Fibroblast of the conjunctiva (primary cell): ENCODE data around the gene INHBE.
"Not testable (repeated sequence)": the region's sequence is repeated elsewhere in the genome, so short reads cannot be mapped to it uniquely, and the experiment has no call there.

ENCODE experiments used
- DNase-seq: peaks from one replicate; pipeline ENCODE4 v3.0.0-alpha.2; 2010; ENCODE audit warnings: low read depth

The INHBE gene, protein sequence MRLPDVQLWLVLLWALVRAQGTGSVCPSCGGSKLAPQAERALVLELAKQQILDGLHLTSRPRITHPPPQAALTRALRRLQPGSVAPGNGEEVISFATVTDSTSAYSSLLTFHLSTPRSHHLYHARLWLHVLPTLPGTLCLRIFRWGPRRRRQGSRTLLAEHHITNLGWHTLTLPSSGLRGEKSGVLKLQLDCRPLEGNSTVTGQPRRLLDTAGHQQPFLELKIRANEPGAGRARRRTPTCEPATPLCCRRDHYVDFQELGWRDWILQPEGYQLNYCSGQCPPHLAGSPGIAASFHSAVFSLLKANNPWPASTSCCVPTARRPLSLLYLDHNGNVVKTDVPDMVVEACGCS

DNA sequence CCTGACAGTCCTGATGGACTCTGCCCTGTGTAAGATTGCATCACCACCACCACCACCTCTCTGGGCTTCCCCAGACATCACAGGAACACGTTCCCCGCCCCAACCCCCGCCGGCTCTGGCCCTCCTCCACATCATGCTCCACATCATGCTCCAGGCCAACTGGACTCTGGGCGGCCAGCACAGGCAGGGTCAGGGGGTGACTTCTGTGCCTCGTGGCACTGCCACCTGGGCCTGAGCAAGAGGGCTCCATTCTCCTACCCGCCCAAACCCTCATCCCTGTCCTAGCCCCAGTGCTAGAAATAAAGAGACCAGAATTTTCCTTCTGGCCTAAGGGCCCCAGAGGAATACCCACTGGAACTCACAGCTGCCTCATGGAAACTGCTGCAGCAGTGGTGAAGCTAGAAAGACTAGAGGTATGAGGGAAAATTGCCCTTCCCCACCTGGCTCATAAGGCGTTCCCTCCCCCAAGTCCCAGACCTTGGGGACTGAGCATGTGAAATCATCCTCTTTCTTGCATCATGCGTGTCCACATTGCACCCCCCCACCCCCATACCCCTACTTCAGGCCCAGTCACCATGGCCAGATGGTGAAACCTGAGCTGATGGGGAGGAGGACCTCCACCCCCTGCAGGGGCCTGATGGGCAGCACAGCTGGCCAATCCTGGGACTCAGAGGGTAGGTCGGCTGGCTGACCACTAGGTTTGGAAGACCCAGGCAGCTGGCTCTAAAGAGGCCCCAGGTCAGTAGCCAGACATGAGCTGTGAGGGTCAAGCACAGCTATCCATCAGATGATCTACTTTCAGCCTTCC lies at the start of gene INHBE:
TSS of gene INHBE (plus strand) at position 742 of the 808 bp plus-strand sequence. CDS start 230 bp downstream, outside the sequence.
- DNase-seq: peak; percentile 96

DNA sequence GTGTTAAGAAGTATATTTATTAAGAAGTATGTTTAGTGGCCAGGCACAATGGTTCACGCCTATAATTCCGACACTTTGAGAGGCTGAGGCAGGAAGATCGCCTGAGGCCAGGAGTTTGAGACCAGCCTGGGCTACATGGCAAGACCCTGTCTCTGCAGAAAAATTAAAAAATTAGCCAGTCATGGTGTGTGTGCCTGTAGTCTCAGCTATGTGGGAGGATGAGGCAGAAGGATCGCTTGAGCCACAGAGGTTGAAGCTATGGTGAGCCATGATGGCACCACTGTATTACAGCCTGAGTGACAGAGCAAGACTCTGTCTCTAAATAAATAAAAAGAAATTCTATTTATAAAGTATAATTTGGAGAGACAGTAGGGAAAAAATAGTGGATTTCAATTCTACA lies 44.6 kb upstream of the INHBE start:
- no peak for DNase-seq

DNA sequence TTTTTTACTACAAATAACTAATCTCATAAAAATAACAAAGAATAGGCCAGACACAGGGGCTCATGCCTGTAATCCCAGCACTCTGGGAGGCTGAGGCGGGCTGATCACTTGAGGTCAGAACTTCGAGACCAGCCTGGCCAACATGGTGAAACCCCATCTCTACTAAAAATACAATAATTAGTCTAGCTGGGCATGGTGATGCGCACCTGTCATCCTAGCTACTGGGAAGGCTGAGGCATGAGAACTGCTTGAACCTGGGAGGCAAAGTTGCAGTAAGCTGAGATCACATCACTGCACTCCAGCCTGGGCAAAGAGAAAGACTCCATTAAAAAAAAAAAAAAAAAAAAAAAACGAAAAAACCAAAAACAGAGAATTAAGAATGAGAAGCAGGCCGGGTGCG lies 40.9 kb upstream of the INHBE start:
- not testable (repeated sequence) for DNase-seq

DNA sequence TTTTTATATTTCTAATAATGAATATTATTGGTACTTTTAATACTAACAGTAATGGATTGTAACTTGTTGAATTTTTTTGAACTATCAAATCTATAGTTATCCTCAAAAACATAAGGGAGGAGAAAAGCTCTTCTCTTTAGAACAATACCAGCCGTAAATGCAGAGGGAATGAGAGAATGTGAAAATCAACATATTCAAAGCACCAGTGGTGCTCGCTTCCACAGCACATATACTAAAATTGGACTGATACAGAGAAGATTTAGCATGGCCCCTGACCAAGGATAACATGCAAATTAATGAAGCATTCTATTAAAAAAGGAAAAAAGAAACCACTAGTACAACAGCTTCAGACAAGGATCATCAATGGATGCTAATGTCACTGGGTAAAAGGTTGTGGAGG lies 40.0 kb upstream of the INHBE start:
- no peak for DNase-seq

DNA sequence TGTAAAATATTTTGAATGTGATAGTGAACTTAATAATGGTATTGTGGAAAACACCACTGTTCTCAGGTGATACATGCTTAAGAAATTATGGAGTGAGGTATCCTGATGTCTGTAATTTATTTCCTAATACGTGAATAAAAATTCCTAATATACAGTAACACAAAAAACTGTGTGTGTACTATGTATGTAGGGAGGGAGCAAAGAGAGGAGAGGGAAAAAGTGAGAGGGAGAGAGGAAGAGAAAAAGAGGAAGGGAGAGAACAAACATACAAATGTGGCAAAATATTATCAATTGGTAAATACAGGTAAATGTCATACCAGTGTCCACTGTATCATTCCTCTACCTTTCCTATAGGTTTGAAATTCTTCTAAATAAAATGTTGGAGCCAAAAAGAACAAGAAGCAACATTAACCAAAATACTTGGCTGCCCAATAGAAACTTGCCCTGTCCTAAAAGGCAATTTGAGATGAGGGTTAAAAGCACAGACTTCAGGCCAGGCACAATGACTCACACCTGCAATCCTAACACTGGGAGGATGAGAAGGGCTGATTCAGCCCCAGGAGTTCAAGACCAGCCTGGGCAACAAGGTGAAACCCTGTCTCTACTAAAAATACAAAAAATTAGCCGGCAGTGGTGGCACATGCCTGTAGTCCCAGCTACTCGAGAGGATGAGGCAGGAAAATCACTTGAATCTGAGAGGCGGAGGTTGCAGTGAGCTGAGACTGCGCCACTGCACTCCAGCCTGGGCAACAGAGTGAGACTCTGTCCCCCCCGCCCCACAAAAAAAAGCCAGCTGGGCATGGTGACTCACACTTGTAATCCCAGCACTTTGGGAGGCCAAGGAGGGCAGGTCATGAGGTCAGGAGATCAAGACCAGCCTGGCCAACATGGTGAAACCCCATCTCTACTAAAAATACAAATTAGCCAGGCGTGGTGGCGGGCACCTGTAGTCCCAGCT lies 38.8 kb upstream of the INHBE start:
- DNase-seq: peak; percentile 5

DNA sequence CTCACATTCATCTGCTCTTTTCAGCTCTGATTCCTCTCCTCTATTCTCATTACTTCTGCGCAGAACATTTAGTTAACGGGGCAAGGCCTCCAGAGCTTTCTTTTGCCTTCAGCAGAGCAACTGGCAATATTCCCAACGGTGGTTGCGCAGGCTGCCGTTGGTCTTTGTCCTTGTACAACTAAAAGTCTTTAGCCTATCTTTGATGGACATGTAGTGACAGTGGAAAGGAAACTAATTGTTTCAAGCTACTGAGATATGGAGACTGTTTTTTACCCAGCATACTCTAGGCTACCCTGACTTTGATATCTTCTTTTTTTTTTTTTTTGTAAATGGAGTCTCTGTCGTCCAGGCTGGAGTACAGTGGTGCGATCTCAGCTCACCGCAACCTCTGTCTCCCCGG lies 36.9 kb upstream of the INHBE start:
- no peak for DNase-seq

DNA sequence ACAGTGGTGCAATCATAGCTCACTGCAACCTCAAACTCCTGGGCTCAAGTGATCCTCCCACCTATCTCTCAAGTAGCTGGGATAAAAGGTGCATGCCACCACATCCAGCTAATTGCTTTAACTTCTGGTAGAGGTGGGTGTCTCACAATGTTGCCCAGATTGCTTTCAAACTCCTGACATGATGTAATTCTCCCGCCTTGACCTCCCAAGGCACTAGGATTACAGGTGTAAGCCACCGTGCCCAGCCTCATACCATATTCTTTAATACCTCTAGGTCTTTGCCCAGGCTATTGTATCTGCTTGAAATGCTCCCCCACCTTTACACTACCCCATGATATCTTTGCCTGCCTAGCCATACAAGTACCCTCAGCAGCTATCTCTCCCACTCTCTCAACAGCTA lies 35.6 kb upstream of the INHBE start:
- DNase-seq: no peak

DNA sequence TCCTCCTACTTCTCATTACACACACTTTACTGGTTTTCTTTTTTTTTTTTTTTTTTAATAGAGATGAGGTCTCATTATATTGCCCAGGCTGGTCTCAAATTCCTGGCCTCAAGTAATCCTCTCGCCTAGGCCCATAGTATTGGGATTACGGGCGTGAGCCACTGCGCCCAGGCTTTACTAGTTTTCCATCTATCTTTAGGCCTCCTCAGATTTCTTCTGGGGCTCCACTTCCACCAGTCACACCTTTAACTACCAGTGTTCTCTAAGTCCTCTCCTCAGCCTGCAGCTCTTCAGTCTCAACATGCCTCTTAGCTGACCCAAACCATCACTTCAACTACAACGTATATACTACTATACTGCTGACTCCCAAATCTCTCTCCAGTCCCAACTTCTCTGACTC lies 34.6 kb upstream of the INHBE start:
- no peak for DNase-seq

DNA sequence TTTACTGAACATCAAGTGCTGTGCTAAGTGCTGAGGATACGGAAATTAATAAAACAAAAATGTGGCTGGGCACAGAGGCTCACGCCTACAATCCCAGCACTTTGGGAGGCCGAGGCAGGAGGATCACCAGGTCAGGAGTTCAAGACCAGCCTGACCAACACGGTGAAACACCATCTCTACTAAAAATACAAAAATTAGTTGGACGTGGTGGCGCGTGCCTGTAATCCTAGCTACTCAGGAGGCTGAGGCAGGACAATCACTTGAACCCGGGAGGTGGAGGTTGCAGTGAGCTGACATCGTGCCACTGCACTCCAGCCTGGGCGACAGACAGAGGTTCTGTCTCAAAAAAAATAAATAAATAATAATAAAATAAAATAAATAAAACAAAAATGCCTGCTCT lies 28.2 kb upstream of the INHBE start:
- not testable (repeated sequence) for DNase-seq

DNA sequence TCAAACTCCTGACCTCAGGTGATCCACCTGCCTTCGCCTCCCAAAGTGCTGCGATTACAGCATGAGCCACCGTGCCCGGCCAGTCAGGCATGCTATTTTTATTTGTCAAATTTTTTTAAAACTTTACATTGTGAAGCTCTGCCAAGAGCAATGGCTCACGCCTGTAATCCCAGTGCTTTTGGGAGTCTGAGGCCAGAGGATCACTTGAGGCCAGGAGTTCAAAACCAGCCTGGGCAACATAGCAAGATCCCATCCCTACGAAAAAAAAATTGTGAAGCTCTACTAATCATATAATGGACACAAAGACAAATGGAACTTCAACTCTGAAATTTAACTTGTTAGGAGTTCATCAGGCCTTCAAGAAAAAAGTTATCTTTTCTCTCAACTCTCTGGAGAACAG lies 26.1 kb upstream of the INHBE start:
- no peak for DNase-seq

DNA sequence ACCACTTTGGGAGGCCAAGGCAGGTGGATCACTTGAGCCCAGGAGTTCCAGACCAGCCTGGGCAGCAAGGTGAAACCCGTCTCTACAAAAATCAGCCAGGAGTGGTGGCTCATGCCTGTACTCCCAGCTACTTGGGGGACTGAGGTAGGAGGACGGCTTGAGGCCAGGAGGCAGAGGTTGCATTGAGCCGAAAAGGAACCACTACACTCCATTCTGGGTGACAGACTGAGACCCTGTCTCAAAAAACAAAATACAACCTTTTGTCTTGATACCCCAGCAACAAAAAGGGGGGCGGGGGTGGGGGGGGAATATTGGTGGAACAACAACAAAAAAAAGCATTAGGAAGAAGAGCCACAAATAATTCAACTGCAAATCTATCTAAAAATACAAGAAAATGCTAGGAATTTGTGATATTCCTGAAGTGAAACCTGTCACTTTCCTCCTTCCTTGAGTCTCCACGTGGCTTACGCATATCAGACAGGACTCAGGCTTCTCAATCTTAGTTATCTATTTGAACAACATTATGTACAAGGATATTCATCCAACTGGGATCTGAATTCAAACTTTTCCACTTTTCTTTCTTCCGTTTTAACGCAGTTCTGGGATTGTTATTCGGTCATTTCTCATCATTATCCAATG lies 25.5 kb upstream of the INHBE start:
- DNase-seq: no peak

DNA sequence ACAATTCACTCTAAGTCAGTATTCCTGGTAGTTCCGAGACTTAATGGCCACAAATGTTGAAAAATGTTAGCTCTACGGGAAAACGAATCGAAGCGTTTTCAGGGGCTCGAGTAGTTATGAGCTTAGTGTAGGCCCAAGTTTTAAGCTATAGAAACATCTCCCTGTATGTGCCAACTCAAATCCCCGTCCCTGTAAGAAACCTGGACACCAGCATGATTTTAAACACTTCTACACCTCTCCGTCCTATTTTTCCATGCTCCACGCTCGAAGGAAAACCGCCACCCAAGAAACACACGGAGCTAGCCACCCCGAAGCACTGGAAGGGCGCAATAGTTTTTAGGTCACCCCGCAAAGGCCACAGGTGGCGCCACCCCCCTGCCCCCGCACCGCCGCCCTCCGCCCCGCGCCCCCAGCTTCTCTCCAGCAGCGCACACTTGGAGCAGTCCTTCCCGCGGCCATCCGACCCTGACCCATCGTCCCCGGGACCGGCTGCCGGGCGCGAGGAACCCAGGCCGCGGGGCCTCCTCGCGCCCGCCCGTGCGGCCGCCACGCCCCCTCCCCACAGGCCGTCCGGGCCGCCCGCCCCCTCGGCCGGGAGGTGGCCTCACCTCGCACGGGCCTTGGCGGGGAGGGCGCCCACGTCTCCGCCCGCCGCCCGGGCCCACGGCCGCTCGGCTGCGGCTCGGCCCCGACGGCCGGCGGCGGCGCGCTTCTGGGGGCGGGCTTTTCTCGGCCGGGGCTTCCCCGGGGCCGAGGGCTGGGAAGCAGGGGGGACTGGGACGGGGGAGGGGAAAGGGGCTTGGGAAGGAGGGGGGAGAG lies 24.8 kb upstream of the INHBE start:
- no peak for DNase-seq

DNA sequence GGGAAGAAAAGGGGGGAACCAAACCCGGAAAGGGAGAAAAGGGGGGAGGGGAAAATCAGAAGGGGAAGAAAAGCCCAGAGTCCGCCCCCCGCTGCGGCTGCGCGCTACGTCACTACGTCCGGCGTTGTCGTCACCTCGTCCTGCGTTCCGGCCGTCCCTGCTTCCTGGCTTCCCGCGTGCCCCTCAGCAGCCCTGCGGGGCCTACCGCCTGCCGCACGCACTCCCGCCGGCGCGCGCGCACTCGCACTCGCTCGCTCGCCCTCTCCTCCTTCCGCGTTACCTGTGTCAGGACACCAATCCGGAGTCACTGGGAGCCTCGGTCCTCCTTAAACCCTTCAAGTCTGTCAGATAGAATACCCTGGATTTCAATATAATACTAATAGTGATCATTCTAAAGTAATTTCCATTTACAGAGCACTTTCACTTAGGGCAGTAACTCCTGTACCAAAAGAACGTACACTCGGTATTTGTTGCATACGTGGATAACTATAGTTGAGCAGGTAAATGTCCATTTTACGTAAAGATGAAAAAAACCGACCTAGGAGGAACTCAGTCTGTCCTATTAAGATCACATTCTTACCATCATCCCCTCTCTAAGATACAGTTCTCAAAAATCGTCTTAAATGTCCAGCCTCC lies 24.1 kb upstream of the INHBE start, which contains the start of gene R3HDM2:
TSS of gene R3HDM2 (minus strand) at position 113 of the 636 bp plus-strand sequence. CDS start 120,615 bp downstream, outside the sequence.
- DNase-seq: peak; percentile 89

DNA sequence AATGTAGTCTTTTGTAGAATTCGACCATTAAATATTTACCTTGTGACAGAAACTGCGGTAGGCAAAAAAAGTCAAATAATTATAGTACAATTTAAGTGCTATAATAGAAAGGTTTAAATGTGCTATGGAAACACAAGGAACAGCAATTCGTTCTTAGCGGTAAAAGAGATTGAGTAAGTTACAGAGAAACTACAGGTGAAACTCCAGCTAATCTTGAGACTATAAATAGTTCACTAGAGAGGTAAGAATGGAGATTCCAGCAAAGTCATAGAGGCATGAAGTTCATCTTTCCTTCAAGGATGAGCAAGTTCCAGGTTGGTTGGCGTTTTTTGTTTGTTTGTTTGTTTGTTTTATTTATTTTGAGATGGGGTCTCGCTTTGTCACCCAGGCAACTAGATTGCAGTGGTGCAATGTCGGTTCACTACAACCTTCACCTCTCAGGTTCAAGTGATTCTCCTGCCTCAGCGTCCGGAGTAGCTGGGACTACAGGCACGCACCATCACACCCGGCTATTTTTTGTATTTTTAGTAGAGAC lies 23.4 kb upstream of the INHBE start:
- no peak for DNase-seq

DNA sequence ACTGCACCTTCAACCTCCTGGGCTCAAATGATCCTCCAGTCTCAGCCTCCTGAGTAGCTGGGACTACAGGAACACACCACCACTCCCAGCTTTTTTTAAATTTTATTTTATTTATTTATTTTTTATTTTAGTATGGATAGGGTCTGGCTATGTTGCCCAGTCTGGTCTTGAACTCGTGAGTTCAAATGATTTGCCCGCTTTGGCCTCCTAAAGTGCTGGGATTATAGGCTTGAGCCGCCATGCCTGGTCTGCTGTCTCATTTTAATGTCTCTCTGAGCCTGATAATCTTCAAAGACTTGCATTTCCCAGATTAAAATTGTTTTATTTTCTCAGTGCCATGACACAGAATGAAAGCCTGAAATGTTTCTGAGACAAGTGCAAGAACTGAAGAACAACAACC lies 21.7 kb upstream of the INHBE start:
- no peak for DNase-seq

DNA sequence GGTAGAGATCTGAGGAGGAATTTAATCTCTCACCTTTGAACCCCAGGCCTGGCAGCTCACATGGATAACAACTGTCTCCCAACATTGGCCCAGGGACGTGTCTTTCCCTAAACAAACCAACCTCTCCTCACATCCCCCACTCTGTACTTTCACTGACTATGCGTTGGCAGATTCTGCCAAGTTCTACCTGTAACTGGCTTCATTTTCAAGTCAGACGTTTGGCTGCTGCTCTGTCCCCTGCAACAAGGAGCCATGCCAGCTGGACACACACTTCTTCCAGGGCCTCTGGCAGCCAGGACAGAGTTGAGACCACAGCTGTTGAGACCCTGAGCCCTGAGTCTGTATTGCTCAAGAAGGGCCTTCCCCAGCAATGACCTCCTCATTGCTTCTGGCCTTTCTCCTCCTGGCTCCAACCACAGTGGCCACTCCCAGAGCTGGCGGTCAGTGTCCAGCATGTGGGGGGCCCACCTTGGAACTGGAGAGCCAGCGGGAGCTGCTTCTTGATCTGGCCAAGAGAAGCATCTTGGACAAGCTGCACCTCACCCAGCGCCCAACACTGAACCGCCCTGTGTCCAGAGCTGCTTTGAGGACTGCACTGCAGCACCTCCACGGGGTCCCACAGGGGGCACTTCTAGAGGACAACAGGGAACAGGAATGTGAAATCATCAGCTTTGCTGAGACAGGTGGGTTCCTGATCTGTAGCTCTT lies 20.4 kb upstream of the INHBE start, which contains the start of gene INHBC:
TSS of gene INHBC (plus strand) at position 268 of the 707 bp plus-strand sequence. CDS start at position 371, 103 bp downstream.
- no peak for DNase-seq

DNA sequence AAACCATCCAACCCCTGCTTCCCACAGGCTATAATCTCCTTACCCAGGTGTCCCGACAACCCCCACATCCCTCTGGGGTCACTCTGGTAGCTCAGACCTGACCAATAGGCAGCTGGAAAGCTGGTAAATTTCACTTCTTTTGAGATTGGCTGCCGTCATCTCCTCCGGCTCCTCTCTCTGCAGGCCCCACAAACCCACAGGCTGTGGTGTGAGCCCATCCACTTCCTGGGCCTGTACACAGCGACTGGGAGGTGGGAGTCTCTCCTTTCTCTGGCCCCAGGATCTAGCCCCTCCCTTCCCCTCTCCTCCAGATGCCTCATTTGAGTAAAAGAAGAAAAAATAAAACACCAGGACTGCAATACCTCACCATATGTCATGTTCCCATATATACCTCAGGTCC lies 19.8 kb upstream of the INHBE start:
- no peak for DNase-seq

DNA sequence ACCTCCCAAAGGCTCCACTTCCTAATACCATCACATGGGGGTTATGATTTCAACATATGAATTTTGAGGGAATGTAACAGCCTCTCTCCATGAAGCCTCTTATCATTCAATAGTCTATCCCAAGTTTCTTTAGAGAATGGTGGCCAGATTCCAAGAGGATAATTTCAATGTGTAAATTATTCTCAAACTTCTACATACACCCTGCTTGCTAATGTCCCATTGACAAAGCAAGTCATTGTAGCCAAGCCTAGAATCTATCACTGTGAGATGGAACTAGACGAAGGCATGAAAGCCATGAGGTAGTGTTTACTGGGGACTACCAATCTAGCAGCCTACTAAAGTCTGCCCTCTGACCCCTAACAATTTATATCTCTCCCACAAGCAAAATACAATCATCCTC lies 16.7 kb upstream of the INHBE start:
- no peak for DNase-seq

DNA sequence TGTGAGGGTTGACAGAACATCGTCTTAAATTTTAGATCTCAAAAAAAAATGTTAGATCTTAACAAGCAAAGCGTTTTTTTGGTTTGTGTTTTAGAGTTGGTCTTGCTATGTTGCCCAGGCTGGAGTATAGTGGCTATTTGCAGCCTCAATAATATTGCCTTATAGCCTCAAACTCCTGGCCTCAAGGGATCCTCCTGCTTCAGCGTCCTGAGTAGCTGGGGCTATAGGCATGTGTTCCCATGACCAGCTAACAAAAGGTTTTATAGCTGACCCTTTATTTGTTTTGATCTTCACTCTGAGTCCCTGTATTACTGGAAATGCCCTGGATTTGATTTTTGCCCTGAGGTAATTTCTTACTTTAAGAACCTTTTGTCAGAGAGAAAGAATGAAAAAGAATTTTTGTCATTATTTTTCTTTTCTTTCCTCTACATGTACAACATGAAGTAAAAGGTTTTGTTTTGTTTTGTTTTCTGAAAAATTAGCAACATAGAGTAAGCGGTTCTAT lies 15.3 kb upstream of the INHBE start:
- no peak for DNase-seq
